Measurements from ENCODE around the gene FBXL17.
"Not testable (repeated sequence)": the region's sequence is repeated elsewhere in the genome, so short reads cannot be mapped to it uniquely, and the experiment has no call there.

Gene FBXL17

DNA sequence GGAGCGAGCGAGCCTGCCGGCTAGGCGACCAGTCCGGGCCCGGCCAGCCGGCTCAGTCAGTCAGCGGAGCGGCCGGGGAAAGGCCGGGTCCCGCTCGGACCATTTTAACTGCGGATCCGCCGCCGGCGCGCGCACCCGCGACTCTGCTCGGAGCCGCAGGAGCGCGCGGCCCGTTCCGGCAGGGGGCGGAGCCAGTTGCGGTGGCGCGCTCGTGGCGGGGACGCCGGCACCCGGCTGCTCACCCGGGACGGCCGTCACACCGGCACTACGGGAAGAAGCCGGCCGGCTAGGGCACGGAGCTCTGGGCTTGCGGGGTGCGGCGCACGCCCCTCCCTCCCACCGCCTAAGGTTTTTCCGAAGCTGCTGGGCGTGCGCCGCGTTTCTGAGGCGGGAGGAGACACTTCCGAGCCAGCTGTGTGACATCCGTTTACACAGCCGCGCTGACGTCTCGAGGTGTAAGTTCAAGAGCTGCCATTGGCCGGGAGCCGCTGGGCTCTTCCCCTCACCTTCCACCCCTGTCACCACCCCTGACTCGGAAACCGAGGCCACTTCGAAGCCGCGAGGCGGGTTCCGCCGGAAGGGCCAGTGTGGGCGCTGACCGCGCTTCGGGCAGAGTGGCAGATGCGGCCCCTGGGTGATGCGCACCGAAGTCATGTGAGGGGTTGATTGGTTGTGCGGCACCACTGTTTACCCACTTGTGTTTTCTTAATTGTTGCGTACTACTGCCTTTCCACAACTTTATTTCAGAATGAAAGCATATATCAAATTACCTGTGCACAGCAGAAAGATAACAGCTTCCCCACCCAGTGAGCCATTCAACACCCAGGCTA, at the start of gene FBXL17:
TSS of gene FBXL17 (minus strand) at position 145 of the 830 bp plus-strand sequence.
- peak; percentile 88 for DNase-seq

DNA sequence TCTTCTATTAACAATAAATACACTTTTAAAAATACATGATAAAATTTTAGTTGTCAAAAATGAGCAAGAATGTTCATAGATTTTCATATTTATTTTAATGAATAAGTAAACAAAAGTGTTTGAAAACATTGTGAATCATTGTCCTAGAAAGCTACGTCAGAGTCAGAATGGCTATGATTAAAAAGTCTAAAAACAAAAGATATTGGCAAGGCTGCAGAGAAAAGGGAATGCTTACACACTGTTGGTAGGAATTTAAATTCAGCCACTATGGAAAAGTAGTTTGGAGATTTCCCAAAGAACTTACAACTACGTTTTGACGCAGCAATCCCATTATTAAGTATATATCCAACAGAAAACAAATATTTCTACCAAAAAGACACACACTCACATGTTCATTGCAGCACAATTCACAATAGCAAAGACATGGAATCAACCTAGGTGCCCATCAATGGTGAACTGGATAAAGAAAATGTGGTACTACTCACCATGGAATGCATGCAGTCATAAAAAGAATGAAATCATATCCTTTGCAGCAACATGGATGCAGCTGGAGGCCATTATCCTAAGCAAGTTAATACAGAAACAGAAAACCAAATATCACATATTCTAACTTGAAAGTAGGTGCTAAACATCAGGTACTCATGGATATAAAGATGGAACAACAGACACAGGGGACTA, 49.2 kb upstream of the FBXL17 start:
- DNase-seq, result no peak

- DNase-seq, result no peak
These were observed 39.8 kb upstream of the FBXL17 start for GRCh38 chr5:108421713-108422112.

GRCh38 chr5:108420755-108421154, 38.9 kb upstream of the FBXL17 start:
- no peak for DNase-seq

- no peak for DNase-seq
These were observed 38.3 kb upstream of the FBXL17 start for GRCh38 chr5:108420158-108420557.

DNA sequence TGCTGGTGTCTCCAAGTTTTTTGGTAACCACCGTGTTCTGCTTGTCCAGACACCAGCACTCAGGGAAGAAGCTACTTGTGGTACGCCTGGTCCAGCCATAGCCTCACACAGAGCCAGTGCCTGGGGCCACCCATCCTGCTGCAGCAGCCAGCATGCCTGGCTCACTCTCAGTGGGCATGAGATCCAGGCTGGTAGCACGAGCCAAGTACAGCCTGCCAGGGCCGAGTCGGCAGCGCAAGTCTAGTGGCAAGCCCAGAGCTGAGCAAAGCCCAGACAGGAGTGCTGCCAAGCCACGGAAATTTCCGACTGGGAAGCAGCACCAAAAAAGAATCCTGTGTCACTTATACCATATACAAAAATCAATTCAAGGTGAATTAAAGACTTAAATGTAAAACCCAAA, 36.3 kb upstream of the FBXL17 start:
- no peak for DNase-seq

- no peak for DNase-seq
These were observed 35.3 kb upstream of the FBXL17 start for GRCh38 chr5:108417166-108417670.

DNA sequence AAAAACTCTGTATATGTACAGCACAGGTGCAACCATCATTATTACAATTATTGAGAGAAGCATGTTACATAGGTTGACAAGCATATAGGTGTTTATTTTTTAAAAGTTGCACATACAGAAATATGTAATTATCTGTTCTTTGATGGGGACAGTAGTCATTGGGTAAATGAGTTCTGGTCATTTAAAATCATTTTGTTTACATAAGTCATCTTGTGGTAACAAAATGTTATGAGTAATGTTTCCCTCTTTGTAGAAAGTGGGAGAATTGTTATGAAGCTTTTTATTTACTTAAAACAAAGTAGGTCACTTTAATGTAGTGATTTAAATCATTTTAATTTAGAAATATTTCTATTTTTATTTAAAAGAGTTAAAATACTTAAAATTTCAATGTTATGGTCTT, 33.8 kb upstream of the FBXL17 start:
- DNase-seq, result no peak

GRCh38 chr5:108409786-108410185, 27.9 kb upstream of the FBXL17 start:
- DNase-seq, result no peak

DNA sequence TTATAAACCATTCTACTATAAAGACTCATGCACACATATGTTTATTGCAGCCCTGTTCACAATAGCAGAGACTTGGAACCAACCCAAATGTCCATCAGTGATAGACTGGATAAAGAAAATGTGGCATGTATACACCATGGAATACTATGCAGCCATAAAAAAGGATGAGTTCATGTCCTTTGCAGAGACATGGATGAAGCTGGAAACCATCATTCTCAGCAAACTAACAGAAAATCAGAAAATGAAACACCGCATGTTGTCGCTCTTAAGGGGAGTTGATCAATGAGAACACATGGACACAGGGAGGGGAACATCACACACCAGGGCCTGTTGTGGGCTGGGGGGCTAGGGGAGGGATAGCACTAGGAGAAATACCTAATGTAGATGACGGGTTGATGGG, 23.3 kb upstream of the FBXL17 start:
- not testable (repeated sequence) for DNase-seq

DNA sequence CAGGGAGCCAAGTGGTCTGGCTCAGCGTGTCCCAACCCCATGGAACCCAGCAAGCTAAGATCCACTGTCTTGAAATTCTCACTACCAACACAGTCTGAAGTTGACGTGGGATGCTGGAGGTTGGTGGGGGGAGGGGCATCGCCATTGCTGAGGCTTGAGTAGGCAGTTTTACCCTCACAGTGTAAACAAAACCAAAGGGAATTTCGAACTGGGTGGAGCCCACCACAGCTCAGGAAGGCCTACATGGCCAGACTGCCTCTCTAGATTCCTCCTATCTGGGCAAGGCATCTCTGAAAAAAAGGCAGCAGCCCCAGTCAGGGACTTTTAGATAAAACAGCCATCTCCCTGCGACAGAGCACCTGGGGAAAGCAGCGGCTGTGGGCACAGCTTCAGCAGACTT, 17.1 kb upstream of the FBXL17 start:
- DNase-seq, result no peak

DNA sequence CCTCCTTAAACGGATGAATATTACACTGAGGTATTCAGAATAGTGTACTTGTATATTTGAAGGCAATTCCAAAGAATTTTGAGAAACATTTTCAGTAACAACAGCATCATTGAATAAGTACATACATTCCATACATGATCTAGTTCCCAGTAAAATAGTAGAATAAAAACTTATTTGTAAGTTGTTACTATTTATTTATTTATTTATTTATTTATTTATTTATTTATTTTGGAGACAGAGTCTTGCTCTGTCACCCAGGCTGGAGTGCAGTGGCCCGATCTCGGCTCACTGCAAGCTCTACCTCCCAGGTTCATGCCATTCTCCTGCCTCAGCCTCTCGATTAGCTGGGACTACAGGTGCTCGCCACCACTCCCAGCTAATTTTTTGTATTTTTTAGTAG, 14.9 kb upstream of the FBXL17 start:
- not testable (repeated sequence) for DNase-seq

- no peak for DNase-seq
These were observed 5.9 kb upstream of the FBXL17 start for GRCh38 chr5:108387758-108388157.

DNA sequence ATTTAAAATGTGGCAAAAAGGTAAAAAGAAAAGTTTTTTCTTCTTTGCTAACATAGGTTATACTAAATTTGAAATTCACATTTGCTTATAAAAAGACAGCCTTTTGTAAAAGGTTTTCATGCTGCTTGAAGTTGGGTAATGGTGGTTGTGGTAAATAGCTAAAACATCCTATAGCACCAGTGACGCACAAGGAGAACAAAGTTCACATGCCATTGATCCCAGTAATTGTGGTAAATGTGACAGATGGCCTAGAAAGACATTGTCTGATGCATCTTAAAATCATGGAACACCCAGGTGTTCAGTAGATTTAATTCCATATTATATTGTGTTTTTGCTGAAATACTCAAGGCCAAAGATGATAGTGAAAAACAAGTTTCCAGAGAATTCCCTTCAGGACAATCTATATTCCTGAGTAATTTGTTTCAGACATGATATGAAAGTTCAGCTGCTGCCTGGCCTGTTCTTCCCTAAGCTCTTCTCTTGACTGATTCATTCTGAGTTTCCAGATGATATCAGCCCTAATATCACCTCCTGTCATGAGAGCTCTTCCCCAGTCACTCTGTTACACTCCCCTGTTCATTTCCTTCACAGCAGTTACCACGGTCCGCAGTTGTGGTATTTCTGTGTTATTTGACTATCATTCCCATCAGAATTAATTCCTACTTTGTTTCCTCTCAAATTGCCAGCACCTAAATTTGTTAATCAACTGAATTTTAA, 4.6 kb upstream of the FBXL17 start:
- DNase-seq, result no peak

GRCh38 chr5:108384741-108385140, 2.8 kb upstream of the FBXL17 start:
- DNase-seq, result no peak

GRCh38 chr5:108382784-108383330, 959 bp upstream of the FBXL17 start:
- DNase-seq, result peak; percentile 57

- peak; percentile 37 for DNase-seq
These were observed 446 bp downstream of the FBXL17 start for GRCh38 chr5:108381350-108381953.

- peak; percentile 28 for DNase-seq
These were observed 1.2 kb downstream of the FBXL17 start for GRCh38 chr5:108380531-108381349.

DNA sequence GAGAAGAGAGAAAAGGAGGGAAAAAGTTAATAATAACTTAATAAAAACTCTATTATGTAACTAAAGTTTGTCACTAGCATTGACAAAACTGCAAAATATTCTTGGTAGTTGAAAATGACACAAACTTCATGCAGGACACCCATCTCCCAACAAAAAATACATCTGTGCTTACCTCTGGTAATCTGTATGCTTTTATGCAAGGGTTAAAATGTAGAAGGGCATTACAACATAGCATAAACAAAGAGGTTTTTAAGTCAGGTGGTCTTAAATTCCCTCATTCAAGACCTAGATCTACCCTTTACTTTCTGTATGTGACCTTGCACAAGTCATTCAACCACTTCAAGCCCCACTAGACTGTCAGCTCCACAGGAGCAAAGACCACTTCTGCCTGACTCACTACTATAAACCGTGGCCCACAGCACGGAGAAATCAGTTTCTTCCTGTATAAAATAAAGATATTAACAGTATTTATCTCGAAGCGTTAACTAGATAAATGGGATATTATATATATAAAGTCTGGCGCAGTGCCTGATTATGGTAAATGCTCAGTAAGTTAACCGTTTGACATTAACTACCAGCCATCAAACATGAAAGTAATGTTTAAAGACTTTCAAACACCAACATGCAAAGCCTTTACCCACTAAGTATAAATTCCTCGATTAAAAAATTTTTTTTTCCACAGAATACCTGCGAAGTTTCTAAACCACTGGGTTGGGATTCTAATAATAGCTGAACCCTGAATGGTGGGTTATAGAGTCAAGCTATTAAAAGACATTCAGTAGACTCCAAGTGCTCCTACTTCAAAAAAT, 2.0 kb downstream of the FBXL17 start:
- no peak for DNase-seq

GRCh38 chr5:108375768-108376167, 6.1 kb downstream of the FBXL17 start:
- no peak for DNase-seq

DNA sequence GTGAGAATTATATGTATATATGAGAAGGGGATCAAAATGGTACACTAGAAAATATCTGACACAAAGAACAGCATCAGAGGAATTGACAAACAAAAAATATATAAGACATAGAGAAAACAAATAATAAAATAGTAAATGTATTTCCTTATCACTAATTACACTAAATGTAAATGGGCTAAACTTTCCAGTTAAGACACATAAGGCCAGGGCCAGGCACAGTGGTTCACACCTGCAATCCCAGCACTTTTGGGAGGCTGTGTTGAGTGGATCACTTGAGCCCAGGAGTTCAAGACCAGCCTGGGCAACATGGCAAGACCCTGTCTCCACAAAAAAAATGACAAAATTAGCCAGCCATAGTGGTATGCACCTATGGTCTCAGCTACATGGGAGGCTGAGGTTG, 8.5 kb downstream of the FBXL17 start:
- no peak for DNase-seq
